ENCODE data around the gene PRPF40A.

GRCh38 chr2:152644189-152644873 is 72.9 kb downstream of the PRPF40A start:
- TF ChIP-seq CTCF (IDR thresholded peaks at IDR 0.05) (no peak), POLR2A (IDR thresholded peaks at IDR 0.05) (no peak)

Measured in heart left ventricle (tissue), 13 donors.